ENCODE measurements around the gene ANKRD33B. TPM values are rescaled to one million over a fixed set of nuclear protein-coding genes. Genes with fewer than 3 reads are reported as not detected.

Gene ANKRD33B
- total and polyA plus RNA-seq, 2 donors: 4.4 to 4.7 TPM

GRCh38 chr5:10672146-10673016 lies 108.5 kb downstream of the ANKRD33B start:
- DNase-seq (ENCODE audit: extremely low spot score): no peak
- no peaks in the 10 kb centered on the region for H3K4me1 ChIP-seq (ENCODE audit: insufficient read depth)
- H3K27ac ChIP-seq (ENCODE audit: low read depth): no peak overlapping the region
- no peaks in the 10 kb centered on the region for H3K36me3 ChIP-seq (ENCODE audit: insufficient read depth)
- no peak overlapping the region for H3K4me3 ChIP-seq (ENCODE audit: low read depth, low read length)
- 83% methylated on average over 7 of the region's 7 CpGs for WGBS

- no peak overlapping the region for H3K27ac ChIP-seq (ENCODE audit: low read depth)
Observed at GRCh38 chr5:10673017-10673389, 109.1 kb downstream of the ANKRD33B start.

GRCh38 chr5:10673407-10673806 lies 109.5 kb downstream of the ANKRD33B start:
- WGBS: 74% methylated on average over 9 of the region's 9 CpGs
- Histone ChIP-seq H3K27ac (ENCODE audit: low read depth) (no peak overlapping the region), H3K4me1 (ENCODE audit: insufficient read depth) (no peaks in the 10 kb centered on the region), H3K36me3 (ENCODE audit: insufficient read depth) (no peaks in the 10 kb centered on the region), H3K4me3 (ENCODE audit: low read depth, low read length) (no peak overlapping the region)
- DNase-seq (ENCODE audit: extremely low spot score): no peak

More at GRCh38 chr5:10673017-10673389, 109.1 kb downstream of the ANKRD33B start:
- no peak for DNase-seq (ENCODE audit: extremely low spot score)
- H3K36me3 ChIP-seq (ENCODE audit: insufficient read depth): no peaks in the 10 kb centered on the region
- no peaks in the 10 kb centered on the region for H3K4me1 ChIP-seq (ENCODE audit: insufficient read depth)
- no peak overlapping the region for H3K4me3 ChIP-seq (ENCODE audit: low read depth, low read length)
- WGBS: 75% methylated on average over 8 of the region's 8 CpGs

- Histone ChIP-seq H3K4me1 (ENCODE audit: insufficient read depth) (no peaks in the 10 kb centered on the region), H3K4me3 (ENCODE audit: low read depth, low read length) (no peak overlapping the region), H3K36me3 (ENCODE audit: insufficient read depth) (no peaks in the 10 kb centered on the region), H3K27ac (ENCODE audit: low read depth) (no peak overlapping the region)
- WGBS: 82% methylated on average over 11 of the region's 11 CpGs
- DNase-seq (ENCODE audit: extremely low spot score): no peak
Observed at GRCh38 chr5:10674096-10674495, 110.2 kb downstream of the ANKRD33B start.

- H3K4me1 ChIP-seq (ENCODE audit: insufficient read depth): no peaks in the 10 kb centered on the region
- no peak for DNase-seq (ENCODE audit: extremely low spot score)
- H3K4me3 ChIP-seq (ENCODE audit: low read depth, low read length): no peak overlapping the region
- 60% methylated on average over 6 of the region's 6 CpGs for WGBS
- H3K27ac ChIP-seq (ENCODE audit: low read depth): no peak overlapping the region
- peaks cover 3% of the 10 kb centered on the region for H3K36me3 ChIP-seq (ENCODE audit: insufficient read depth)
Observed at GRCh38 chr5:10674582-10674981, 110.7 kb downstream of the ANKRD33B start.

- H3K4me3 ChIP-seq (ENCODE audit: low read depth, low read length): no peak overlapping the region
- peaks cover 5% of the 10 kb centered on the region for H3K36me3 ChIP-seq (ENCODE audit: insufficient read depth)
- H3K4me1 ChIP-seq (ENCODE audit: insufficient read depth): no peaks in the 10 kb centered on the region
- WGBS: 78% methylated on average over 14 of the region's 14 CpGs
- no peak overlapping the region for H3K27ac ChIP-seq (ENCODE audit: low read depth)
- DNase-seq (ENCODE audit: extremely low spot score): no peak
Observed at GRCh38 chr5:10675177-10675700, 111.4 kb downstream of the ANKRD33B start.

GRCh38 chr5:10676224-10676623 lies 112.4 kb downstream of the ANKRD33B start:
- Histone ChIP-seq H3K36me3 (ENCODE audit: insufficient read depth) (peaks cover 5% of the 10 kb centered on the region), H3K4me1 (ENCODE audit: insufficient read depth) (no peaks in the 10 kb centered on the region), H3K4me3 (ENCODE audit: low read depth, low read length) (no peak overlapping the region), H3K27ac (ENCODE audit: low read depth) (no peak overlapping the region)
- 54% methylated on average over 4 of the region's 4 CpGs for WGBS
- DNase-seq (ENCODE audit: extremely low spot score): no peak

- Histone ChIP-seq H3K4me1 (ENCODE audit: insufficient read depth) (no peaks in the 10 kb centered on the region), H3K4me3 (ENCODE audit: low read depth, low read length) (no peak overlapping the region), H3K27ac (ENCODE audit: low read depth) (no peak overlapping the region), H3K36me3 (ENCODE audit: insufficient read depth) (peaks cover 5% of the 10 kb centered on the region)
- DNase-seq (ENCODE audit: extremely low spot score): no peak
- 95% methylated on average over 1 of the region's 1 CpG for WGBS
Observed at GRCh38 chr5:10676946-10677345, 113.1 kb downstream of the ANKRD33B start.

GRCh38 chr5:10677533-10677932 lies 113.7 kb downstream of the ANKRD33B start:
- Histone ChIP-seq H3K4me3 (ENCODE audit: low read depth, low read length) (no peak overlapping the region), H3K4me1 (ENCODE audit: insufficient read depth) (no peaks in the 10 kb centered on the region), H3K36me3 (ENCODE audit: insufficient read depth) (peaks cover 5% of the 10 kb centered on the region), H3K27ac (ENCODE audit: low read depth) (no peak overlapping the region)
- 94% methylated on average over 7 of the region's 7 CpGs for WGBS
- DNase-seq (ENCODE audit: extremely low spot score): no peak

GRCh38 chr5:10678244-10678643 lies 114.4 kb downstream of the ANKRD33B start:
- no peak for DNase-seq (ENCODE audit: extremely low spot score)
- Histone ChIP-seq H3K36me3 (ENCODE audit: insufficient read depth) (peaks cover 5% of the 10 kb centered on the region), H3K4me1 (ENCODE audit: insufficient read depth) (no peaks in the 10 kb centered on the region), H3K27ac (ENCODE audit: low read depth) (no peak overlapping the region), H3K4me3 (ENCODE audit: low read depth, low read length) (no peak overlapping the region)
- whole genome bisulfite sequencing: 95% methylated on average over 2 of the region's 2 CpGs

- Histone ChIP-seq H3K4me1 (ENCODE audit: insufficient read depth) (no peaks in the 10 kb centered on the region), H3K4me3 (ENCODE audit: low read depth, low read length) (no peak overlapping the region), H3K27ac (ENCODE audit: low read depth) (no peak overlapping the region), H3K36me3 (ENCODE audit: insufficient read depth) (peaks cover 5% of the 10 kb centered on the region)
- 93% methylated on average over 15 of the region's 15 CpGs for WGBS
- no peak for DNase-seq (ENCODE audit: extremely low spot score)
Observed at GRCh38 chr5:10679336-10679988, 115.6 kb downstream of the ANKRD33B start.

GRCh38 chr5:10680876-10681481 lies 117.1 kb downstream of the ANKRD33B start:
- peaks cover 5% of the 10 kb centered on the region for H3K36me3 ChIP-seq (ENCODE audit: insufficient read depth)
- 94% methylated on average over 16 of the region's 17 CpGs for WGBS

GRCh38 chr5:10681731-10682679 lies 118.1 kb downstream of the ANKRD33B start:
- Histone ChIP-seq H3K36me3 (ENCODE audit: insufficient read depth) (peaks cover 5% of the 10 kb centered on the region), H3K4me3 (ENCODE audit: low read depth, low read length) (no peak overlapping the region), H3K4me1 (ENCODE audit: insufficient read depth) (no peaks in the 10 kb centered on the region), H3K27ac (ENCODE audit: low read depth) (no peak overlapping the region)
- 87% methylated on average over 22 of the region's 22 CpGs for WGBS
- DNase-seq (ENCODE audit: extremely low spot score): no peak

More at GRCh38 chr5:10680876-10681481, 117.1 kb downstream of the ANKRD33B start:
- Histone ChIP-seq H3K4me1 (ENCODE audit: insufficient read depth) (no peaks in the 10 kb centered on the region), H3K4me3 (ENCODE audit: low read depth, low read length) (no peak overlapping the region), H3K27ac (ENCODE audit: low read depth) (no peak overlapping the region)
- DNase-seq (ENCODE audit: extremely low spot score): no peak
